ENCODE results near the gene NUP85. TPM values are rescaled to one million over a fixed set of nuclear protein-coding genes. Genes with fewer than 3 reads are reported as not detected.
"Not testable (repeated sequence)": the region's sequence is repeated elsewhere in the genome, so short reads cannot be mapped to it uniquely, and the experiment has no call there.

The NUP85 gene
- 58.1 and 61.1 TPM in 2 replicates for total RNA-seq
- long read RNA-seq, transcript NUP85-211 (18 exons, 2,010 nt) = minor isoform, 11 of 188 reads
- long read RNA-seq, transcript NUP85-210 (18 exons, 1,890 nt) = minor isoform, 11 of 188 reads
- long read RNA-seq, transcript NUP85-201 (19 exons, 2,121 nt) = major isoform, 116 of 188 reads
- long read RNA-seq, partial matches to known transcripts = 18 of 188 reads
- long read RNA-seq, other reads (novel, unspliced or antisense) = 32 of 188 reads

- H3K27ac Mint-ChIP-seq (ENCODE audit: unreplicated experiment) = peak within 1 kb of the TSS; percentile 99
- no peaks in the 10 kb centered on the region for H3K27me3 Mint-ChIP-seq (ENCODE audit: unreplicated experiment)
- peak; percentile 98 for DNase-seq (ENCODE audit: extremely low spot score, unreplicated experiment)
- H3K4me1 Mint-ChIP-seq (ENCODE audit: unreplicated experiment) = peaks cover 22% of the 10 kb centered on the region
- peak within 1 kb of the TSS; percentile 91 for H3K4me3 Mint-ChIP-seq (ENCODE audit: unreplicated experiment)
- peaks cover 10% of the 10 kb centered on the region for H3K36me3 Mint-ChIP-seq (ENCODE audit: unreplicated experiment)
- TF ChIP-seq CTCF (IDR thresholded peaks at IDR 0.05) = no peak
- no peaks in the 10 kb centered on the region for H3K9me3 Mint-ChIP-seq (ENCODE audit: unreplicated experiment)
These were observed at the start of gene NUP85 for GRCh38 chr17:75205037-75205792. Gene NUP85 (plus strand): TSS chr17:75205679. CDS start chr17:75205762, 83 bp downstream.

DNA sequence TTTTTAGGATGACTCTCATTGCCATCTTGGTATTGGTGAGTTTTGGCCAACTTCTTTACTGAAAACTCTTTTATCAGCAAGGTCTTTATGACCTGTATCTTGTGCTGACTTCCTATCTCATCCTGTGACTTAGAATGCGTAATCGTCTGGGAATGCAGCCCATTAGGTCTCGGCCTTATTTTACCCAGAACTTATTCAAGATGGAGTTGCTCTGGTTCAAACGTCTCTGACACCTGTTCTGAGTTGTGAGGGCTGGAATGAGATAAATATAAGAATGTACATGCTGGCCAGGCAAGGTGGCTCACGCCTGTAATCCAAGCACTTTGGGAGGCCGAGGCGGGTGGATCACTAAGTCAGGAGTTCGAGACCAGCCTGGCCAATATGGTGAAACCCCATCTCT is 47.0 kb upstream of the NUP85 start:
- DNase-seq (ENCODE audit: extremely low spot score, unreplicated experiment) = not testable (repeated sequence)

GRCh38 chr17:75159196-75160031 is 46.1 kb upstream of the NUP85 start:
- no peaks in the 10 kb centered on the region for H3K9me3 Mint-ChIP-seq (ENCODE audit: unreplicated experiment)
- no peak overlapping the region for H3K4me3 Mint-ChIP-seq (ENCODE audit: unreplicated experiment)
- no peak for DNase-seq (ENCODE audit: extremely low spot score, unreplicated experiment)
- TF ChIP-seq CTCF (IDR thresholded peaks at IDR 0.05) = no peak
- H3K4me1 Mint-ChIP-seq (ENCODE audit: unreplicated experiment) = peaks cover 9% of the 10 kb centered on the region
- no peaks in the 10 kb centered on the region for H3K27me3 Mint-ChIP-seq (ENCODE audit: unreplicated experiment)
- no peak overlapping the region for H3K27ac Mint-ChIP-seq (ENCODE audit: unreplicated experiment)
- peaks cover 7% of the 10 kb centered on the region for H3K36me3 Mint-ChIP-seq (ENCODE audit: unreplicated experiment)

More for the DNA sequence above, 47.0 kb upstream of the NUP85 start:
- not testable (repeated sequence) for H3K27ac Mint-ChIP-seq (ENCODE audit: unreplicated experiment); H3K36me3 Mint-ChIP-seq (ENCODE audit: unreplicated experiment); H3K27me3 Mint-ChIP-seq (ENCODE audit: unreplicated experiment); H3K4me1 Mint-ChIP-seq (ENCODE audit: unreplicated experiment); H3K4me3 Mint-ChIP-seq (ENCODE audit: unreplicated experiment); H3K9me3 Mint-ChIP-seq (ENCODE audit: unreplicated experiment)

- peaks cover 2% of the 10 kb centered on the region for H3K4me1 Mint-ChIP-seq (ENCODE audit: unreplicated experiment)
- no peaks in the 10 kb centered on the region for H3K9me3 Mint-ChIP-seq (ENCODE audit: unreplicated experiment)
- H3K27me3 Mint-ChIP-seq (ENCODE audit: unreplicated experiment) = no peaks in the 10 kb centered on the region
- DNase-seq (ENCODE audit: extremely low spot score, unreplicated experiment) = no peak
- TF ChIP-seq CTCF (IDR thresholded peaks at IDR 0.05) = no peak
- no peak overlapping the region for H3K4me3 Mint-ChIP-seq (ENCODE audit: unreplicated experiment)
- peaks cover 8% of the 10 kb centered on the region for H3K36me3 Mint-ChIP-seq (ENCODE audit: unreplicated experiment)
- no peak overlapping the region for H3K27ac Mint-ChIP-seq (ENCODE audit: unreplicated experiment)
These were observed 45.3 kb upstream of the NUP85 start for GRCh38 chr17:75160211-75160610.

GRCh38 chr17:75163074-75163473 is 42.4 kb upstream of the NUP85 start:
- no peak for DNase-seq (ENCODE audit: extremely low spot score, unreplicated experiment)
- Mint-ChIP-seq H3K27ac (ENCODE audit: unreplicated experiment) (no peak overlapping the region), H3K4me1 (ENCODE audit: unreplicated experiment) (no peaks in the 10 kb centered on the region), H3K9me3 (ENCODE audit: unreplicated experiment) (no peaks in the 10 kb centered on the region), H3K27me3 (ENCODE audit: unreplicated experiment) (no peaks in the 10 kb centered on the region), H3K4me3 (ENCODE audit: unreplicated experiment) (no peak overlapping the region), H3K36me3 (ENCODE audit: unreplicated experiment) (peaks cover 16% of the 10 kb centered on the region)
- TF ChIP-seq CTCF (IDR thresholded peaks at IDR 0.05) = no peak

DNA sequence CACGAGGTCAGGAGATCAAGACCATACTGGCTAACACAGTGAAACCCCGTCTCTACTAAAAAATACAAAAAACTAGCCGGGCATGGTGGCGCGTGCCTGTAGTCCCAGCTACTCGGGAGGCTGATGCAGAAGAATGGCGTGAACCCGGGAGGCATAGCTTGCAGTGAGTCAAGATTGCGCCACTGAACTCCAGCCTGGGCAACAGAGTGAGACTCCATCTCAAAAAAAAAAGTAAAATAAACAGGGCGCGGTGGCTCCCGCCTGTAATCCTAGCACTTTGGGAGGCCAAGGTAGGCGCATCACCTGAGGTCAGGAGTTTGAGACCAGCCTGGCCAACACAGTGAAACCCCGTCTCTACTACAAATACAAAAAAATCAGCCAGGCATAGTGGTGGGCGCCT is 40.9 kb upstream of the NUP85 start:
- H3K27ac Mint-ChIP-seq (ENCODE audit: unreplicated experiment); H3K4me3 Mint-ChIP-seq (ENCODE audit: unreplicated experiment); H3K27me3 Mint-ChIP-seq (ENCODE audit: unreplicated experiment); H3K4me1 Mint-ChIP-seq (ENCODE audit: unreplicated experiment); H3K9me3 Mint-ChIP-seq (ENCODE audit: unreplicated experiment); DNase-seq (ENCODE audit: extremely low spot score, unreplicated experiment): not testable (repeated sequence)
- peaks cover 13% of the 10 kb centered on the region for H3K36me3 Mint-ChIP-seq (ENCODE audit: unreplicated experiment)
